HG03097 (cell line): Measurements from ENCODE around the gene ZNF512.
A peak's percentile ranks its signal among the peaks of the same experiment; 100 is the strongest.
"Not testable (repeated sequence)": the region's sequence is repeated elsewhere in the genome, so short reads cannot be mapped to it uniquely, and the experiment has no call there.

Source experiments
- ATAC-seq: cut with Tn5 transposase; IDR thresholded peaks from one replicate; pipeline ENCODE4 v1.9.1; 2021; ENCODE audit not compliant: unreplicated experiment, low FRiP score

The ZNF512 gene

GRCh38 chr2:27582695-27583389 lies at the start of gene ZNF512:
Gene ZNF512 (plus strand): TSS chr2:27583042. CDS start chr2:27583113, 71 bp downstream.
- ATAC-seq = peak; percentile 76

- no peak for ATAC-seq
These were observed 45.6 kb upstream of the ZNF512 start for GRCh38 chr2:27537287-27537686.

- ATAC-seq = not testable (repeated sequence)
These were observed 43.9 kb upstream of the ZNF512 start for GRCh38 chr2:27538839-27539450.

- ATAC-seq = not testable (repeated sequence)
These were observed 43.2 kb upstream of the ZNF512 start for GRCh38 chr2:27539649-27540048.

- no peak for ATAC-seq
These were observed 38.6 kb upstream of the ZNF512 start for GRCh38 chr2:27544143-27544821.

GRCh38 chr2:27545348-27546141 lies 37.3 kb upstream of the ZNF512 start:
- ATAC-seq = no peak

- no peak for ATAC-seq
These were observed 33.5 kb upstream of the ZNF512 start for GRCh38 chr2:27549303-27549702.

GRCh38 chr2:27551514-27551913 lies 31.3 kb upstream of the ZNF512 start:
- ATAC-seq = no peak

GRCh38 chr2:27552941-27553340 lies 29.9 kb upstream of the ZNF512 start:
- no peak for ATAC-seq

- not testable (repeated sequence) for ATAC-seq
These were observed 28.4 kb upstream of the ZNF512 start for GRCh38 chr2:27554451-27554850.

- ATAC-seq = no peak
These were observed 23.6 kb upstream of the ZNF512 start for GRCh38 chr2:27559228-27559627.

GRCh38 chr2:27561060-27561459 lies 21.8 kb upstream of the ZNF512 start:
- no peak for ATAC-seq

- no peak for ATAC-seq
These were observed 16.2 kb upstream of the ZNF512 start for GRCh38 chr2:27566628-27567027.

- no peak for ATAC-seq
These were observed 13.4 kb upstream of the ZNF512 start for GRCh38 chr2:27569398-27569797.

GRCh38 chr2:27571197-27571596 lies 11.6 kb upstream of the ZNF512 start:
- no peak for ATAC-seq

GRCh38 chr2:27571681-27572080 lies 11.2 kb upstream of the ZNF512 start:
- ATAC-seq = no peak

GRCh38 chr2:27572439-27572838 lies 10.4 kb upstream of the ZNF512 start:
- no peak for ATAC-seq

GRCh38 chr2:27572998-27573429 lies 9.8 kb upstream of the ZNF512 start:
- ATAC-seq = no peak

GRCh38 chr2:27573452-27573851 lies 9.4 kb upstream of the ZNF512 start:
- ATAC-seq = no peak

- ATAC-seq = no peak
These were observed 1.3 kb upstream of the ZNF512 start for GRCh38 chr2:27581417-27582128.
